SK-N-SH treated with all-trans-retinoic acid at 6 μM for 48 hours (cell line): Measurements from ENCODE around the gene C1QTNF5.

Source experiments
- ARNTL ChIP-seq: fragments of 450-650 bp; formaldehyde crosslinking; IDR thresholded peaks from 2 replicates; pipeline ENCODE4 v1.5.0; 2020; ENCODE audit warnings: low read depth, mild to moderate bottlenecking, moderate library complexity, borderline replicate concordance
- CREB5 ChIP-seq: fragments of 250-450 bp; sonication (Bioruptor Pico); IDR thresholded peaks from 2 replicates; pipeline ENCODE4 v1.5.1; 2020; ENCODE audit warnings: low read depth, mild to moderate bottlenecking, moderate library complexity
- ISL1 ChIP-seq: fragments of 250-450 bp; sonication (Bioruptor Pico); IDR thresholded peaks from 2 replicates; pipeline ENCODE4 v2.1.2; 2022; ENCODE audit warnings: mild to moderate bottlenecking, moderate library complexity
- RARB ChIP-seq: fragments of 250-450 bp; sonication (Bioruptor Pico); IDR thresholded peaks from 2 replicates; pipeline ENCODE4 v1.8.0; 2021; ENCODE audit warnings: mild to moderate bottlenecking, moderate library complexity
- ZFP3 ChIP-seq: fragments of 250-450 bp; sonication (Bioruptor Pico); IDR thresholded peaks from 2 replicates; pipeline ENCODE4 v1.5.0; 2020; ENCODE audit warnings: mild to moderate bottlenecking, moderate library complexity
- ZNF565 ChIP-seq: fragments of 450-650 bp; formaldehyde crosslinking; conservative IDR thresholded peaks from 2 replicates; pipeline ENCODE4 v1.5.0; 2020; ENCODE audit warnings: low read depth, mild to moderate bottlenecking, moderate library complexity
- ZNF8 ChIP-seq: fragments of 450-650 bp; formaldehyde crosslinking; IDR thresholded peaks from 2 replicates; pipeline ENCODE4 v1.5.0; 2020; ENCODE audit warnings: mild to moderate bottlenecking, moderate library complexity

GRCh38 chr11:119316016-119316728, 24.5 kb downstream of the C1QTNF5 start:
- TF ChIP-seq ISL1 (CRISPR knock-in tag) (no peak), ZNF565 (no peak), ARNTL (CRISPR knock-in tag) (no peak), ZNF8 (CRISPR knock-in tag) (no peak), CREB5 (CRISPR knock-in tag) (no peak), RARB (CRISPR knock-in tag) (no peak), ZFP3 (CRISPR knock-in tag) (no peak)
